IMR-90 (cell line): Measurements from ENCODE around the gene LHPP. TPM values are rescaled to one million over a fixed set of nuclear protein-coding genes. Genes with fewer than 3 reads are reported as not detected.

Experiments used
- ATAC-seq: fragments of 200-7000 bp; cut with Tn5 transposase; 2 replicates; pipeline ENCODE4 v1.9.1; 2020; ENCODE audit warnings: low read depth, mild to moderate bottlenecking, moderate library complexity
- BruUV-seq: library from RNA; stranded (reverse); fragments of 400-500 nt; replicated peaks from 2 replicates; lab custom pipeline; 2021; lab: Mats Ljungman, UMichigan
- CTCF ChIA-PET: fragments of 300-600 bp; formaldehyde crosslinking; extraction: SDS; loops from one replicate; lab custom pipeline; 2021; ENCODE audit warnings: antibody characterized with exemption; lab: Yijun Ruan, JAX
- POLR2A ChIA-PET: fragments of 300-600 bp; sonication (Branson Sonifier 250); formaldehyde crosslinking; loops from one replicate; lab custom pipeline; 2022; ENCODE audit warnings: antibody characterized with exemption; ENCODE audit not compliant: unreplicated experiment; lab: Charles Lee
- DNase-seq: peaks from one replicate; pipeline ENCODE4 v3.0.0; 2013
- H2AFZ ChIP-seq: replicated peaks from 2 replicates; pipeline ENCODE3; 2013; ENCODE audit warnings: low read length, mild to moderate bottlenecking; ENCODE audit not compliant: poor library complexity
- H2AK5ac ChIP-seq: 2 replicates; pipeline ENCODE4 v1.6.1; 2013; ENCODE audit warnings: low read depth, low read length, inconsistent platforms
- H2AK9ac ChIP-seq: replicated peaks from 2 replicates; pipeline ENCODE3; 2013; ENCODE audit warnings: mild to moderate bottlenecking, low read depth, low read length, moderate library complexity; ENCODE audit not compliant: poor library complexity
- H2BK120ac ChIP-seq: 2 replicates; pipeline ENCODE4 v1.6.1; 2013; ENCODE audit warnings: low read depth, low read length, inconsistent platforms
- H2BK15ac ChIP-seq: 3 replicates; pipeline ENCODE4 v1.6.1; 2013; ENCODE audit warnings: low read depth, low read length, inconsistent platforms
- H2BK20ac ChIP-seq: 2 replicates; pipeline ENCODE4 v1.6.1; 2013; ENCODE audit warnings: low read depth, mild to moderate bottlenecking, inconsistent platforms, low read length, moderate library complexity
- H2BK5ac ChIP-seq: 2 replicates; pipeline ENCODE4 v1.6.1; 2013; ENCODE audit warnings: mild to moderate bottlenecking, low read depth, low read length, inconsistent platforms; ENCODE audit not compliant: poor library complexity, severe bottlenecking
- H3K14ac ChIP-seq: replicated peaks from 2 replicates; pipeline ENCODE4 v1.6.1; 2013; ENCODE audit warnings: low read depth, low read length, inconsistent platforms
- H3K18ac ChIP-seq: 2 replicates; pipeline ENCODE4 v1.6.1; 2013; ENCODE audit warnings: low read depth, low read length, control low read depth
- H3K23ac ChIP-seq: 2 replicates; pipeline ENCODE4 v1.6.1; 2013; ENCODE audit warnings: low read depth, low read length, inconsistent platforms
- H3K27ac ChIP-seq: 2 replicates; pipeline ENCODE4 v1.5.1; 2013; ENCODE audit warnings: mild to moderate bottlenecking, control low read depth, low read length; ENCODE audit not compliant: insufficient read depth
- H3K27me3 ChIP-seq: 2 replicates; pipeline ENCODE4 v1.6.1; 2013; ENCODE audit warnings: low read length; ENCODE audit not compliant: control insufficient read depth, insufficient read depth
- H3K36me3 ChIP-seq: 2 replicates; pipeline ENCODE4 v1.6.1; 2013; ENCODE audit warnings: low read length, mixed read lengths; ENCODE audit not compliant: control insufficient read depth, insufficient read depth
- H3K4ac ChIP-seq: 2 replicates; pipeline ENCODE4 v1.6.1; 2013; ENCODE audit warnings: low read depth, low read length, inconsistent platforms
- H3K4me1 ChIP-seq: 2 replicates; pipeline ENCODE4 v1.6.1; 2013; ENCODE audit warnings: low read length, mixed read lengths; ENCODE audit not compliant: control insufficient read depth, insufficient read depth
- H3K4me2 ChIP-seq: 2 replicates; pipeline ENCODE4 v1.6.1; 2013; ENCODE audit warnings: low read depth, mild to moderate bottlenecking, control low read depth, low read length, moderate library complexity
- H3K4me3 ChIP-seq: 2 replicates; pipeline ENCODE4 v1.5.1; 2013; ENCODE audit warnings: low read depth, mild to moderate bottlenecking, control low read depth, low read length, moderate library complexity; ENCODE audit not compliant: insufficient read depth
- H3K56ac ChIP-seq: 2 replicates; pipeline ENCODE4 v1.6.1; 2013; ENCODE audit warnings: low read length, inconsistent platforms; ENCODE audit not compliant: insufficient read depth; ENCODE audit errors: extremely low read depth
- H3K79me1 ChIP-seq, 2 experiments: 2 replicates each; pipeline ENCODE4 v1.6.1; 2013; ENCODE audit warnings: low read length in 2 of 2, inconsistent platforms in 1 of 2, low read depth in 1 of 2
- H3K9ac ChIP-seq: 2 replicates; pipeline ENCODE4 v1.6.1; 2013; ENCODE audit warnings: low read depth, low read length, control low read depth
- H3K9me1 ChIP-seq: 2 replicates; pipeline ENCODE4 v1.6.1; 2013; ENCODE audit warnings: low read length, inconsistent platforms; ENCODE audit not compliant: insufficient read depth
- H3K9me3 ChIP-seq: 2 replicates; pipeline ENCODE4 v1.6.1; 2013; ENCODE audit warnings: low read length; ENCODE audit not compliant: control insufficient read depth, insufficient read depth
- H4K20me1 ChIP-seq: 2 replicates; pipeline ENCODE4 v1.6.1; 2013; ENCODE audit warnings: low read length, inconsistent platforms; ENCODE audit not compliant: insufficient read depth
- H4K5ac ChIP-seq: 2 replicates; pipeline ENCODE4 v1.6.1; 2013; ENCODE audit warnings: mild to moderate bottlenecking, low read depth, low read length, control low read depth
- H4K8ac ChIP-seq, 2 experiments: 2 replicates each; pipeline ENCODE4 v1.6.1; 2013; ENCODE audit warnings: low read depth in 2 of 2, low read length in 2 of 2, control low read depth in 1 of 2, inconsistent platforms in 1 of 2
- H4K91ac ChIP-seq: 2 replicates; pipeline ENCODE4 v1.6.1; 2013; ENCODE audit warnings: low read depth, low read length, inconsistent platforms; ENCODE audit not compliant: insufficient read depth
- BHLHE40 ChIP-seq: fragments of 150-350 bp; IDR thresholded peaks from 2 replicates; pipeline ENCODE4 v1.6.1; 2016; ENCODE audit warnings: mild to moderate bottlenecking, low read depth, low read length
- CEBPB ChIP-seq: IDR thresholded peaks from 2 replicates; pipeline ENCODE4 v1.6.1; 2012; ENCODE audit warnings: low read depth, low read length, improper control_type of control experiment
- CHD1 ChIP-seq: IDR thresholded peaks from 2 replicates; pipeline ENCODE4 v1.6.1; 2012; ENCODE audit warnings: low read depth, low read length, improper control_type of control experiment
- CTCF ChIP-seq: conservative IDR thresholded peaks from 2 replicates; pipeline ENCODE4 v1.5.1; 2012; ENCODE audit warnings: mild to moderate bottlenecking, low read depth, low read length, improper control_type of control experiment
- ELK1 ChIP-seq: fragments of 150-350 bp; IDR thresholded peaks from 2 replicates; pipeline ENCODE4 v1.6.1; 2016; ENCODE audit warnings: low read depth, mild to moderate bottlenecking, low read length, moderate library complexity, borderline replicate concordance
- FOS ChIP-seq: fragments of 150-350 bp; IDR thresholded peaks from 2 replicates; pipeline ENCODE4 v1.6.1; 2016; ENCODE audit warnings: low read depth, low read length
- MAFK ChIP-seq: IDR thresholded peaks from 2 replicates; pipeline ENCODE4 v1.6.1; 2012; ENCODE audit warnings: low read depth, low read length, improper control_type of control experiment
- MAZ ChIP-seq: IDR thresholded peaks from 2 replicates; pipeline ENCODE4 v1.6.1; 2012; ENCODE audit warnings: low read depth, mild to moderate bottlenecking, low read length, improper control_type of control experiment, moderate library complexity, borderline replicate concordance
- MXI1 ChIP-seq: IDR thresholded peaks from 2 replicates; pipeline ENCODE4 v1.6.1; 2012; ENCODE audit warnings: low read depth, mild to moderate bottlenecking, low read length, moderate library complexity, borderline replicate concordance
- NFE2L2 ChIP-seq: fragments of 150-350 bp; IDR thresholded peaks from 2 replicates; pipeline ENCODE4 v1.6.1; 2016; ENCODE audit warnings: low read depth, mild to moderate bottlenecking, low read length
- POLR2A ChIP-seq: IDR thresholded peaks from 2 replicates; pipeline ENCODE4 v1.6.1; 2012; ENCODE audit warnings: mild to moderate bottlenecking, low read depth, low read length
- RAD21 ChIP-seq: IDR thresholded peaks from 2 replicates; pipeline ENCODE4 v1.6.1; 2012; ENCODE audit warnings: low read length, improper control_type of control experiment
- RCOR1 ChIP-seq: IDR thresholded peaks from 2 replicates; pipeline ENCODE4 v1.6.1; 2012; ENCODE audit warnings: mild to moderate bottlenecking, low read length, improper control_type of control experiment; ENCODE audit not compliant: insufficient replicate concordance
- RFX5 ChIP-seq: IDR thresholded peaks from 2 replicates; pipeline ENCODE4 v1.8.0; 2012; ENCODE audit warnings: low read depth, mild to moderate bottlenecking, low read length, moderate library complexity
- SMC3 ChIP-seq: fragments of 150-350 bp; IDR thresholded peaks from 2 replicates; pipeline ENCODE4 v1.6.1; 2016; ENCODE audit warnings: low read depth, mild to moderate bottlenecking, antibody characterized with exemption, low read length, moderate library complexity
- WGBS, 2 experiments: methylation state at CpG; one replicate each; pipeline versions ENCODE4 v1.1.5 to v1.1.7; 2013; ENCODE audit warnings: missing lambda C conversion rate in 2 of 2; ENCODE audit not compliant: insufficient read length in 1 of 2; ENCODE audit errors: extremely low coverage in 2 of 2; 5-methylcytosine and 5-hydroxymethylcytosine counted together
- dilution Hi-C: fragments of 300-500 bp; cut with HindIII; formaldehyde crosslinking; loops from one replicate; pipeline ENCODE4 v1.14.3; 2018; ENCODE audit warnings: low sequenced_read_pairs; ENCODE audit not compliant: unreplicated experiment
- in situ Hi-C: fragments of 300-500 bp; cut with MboI; formaldehyde crosslinking; loops from 3 replicates; pipeline ENCODE4 v1.14.3; 2019; ENCODE audit warnings: low sequenced_read_pairs, inconsistent platforms, mixed read lengths
- intact Hi-C: fragments of 100-400 bp; cut with micrococcal nuclease; formaldehyde crosslinking; loops from 2 replicates; pipeline ENCODE4 v1.10.0; 2022
- polyA plus RNA-seq, 3 experiments: library from polyadenylated mRNA; depleted of rRNA; stranded (reverse); fragments of >200 nt; gene quantifications; 2 replicates each; pipeline ENCODE4 v1.2.3, GENCODE V29; 2012; ENCODE audit warnings: low replicate concordance in 1 of 3
- total RNA-seq: library from RNA; depleted of rRNA; stranded (reverse); fragments of >200 nt; gene quantifications from 2 replicates; pipeline ENCODE4 v1.2.3, GENCODE V29; 2012
- TF ChIP-seq, protein P1 (sequence below): fragments of 150-350 bp; IDR thresholded peaks from 2 replicates; pipeline ENCODE4 v1.6.1; 2017; ENCODE audit warnings: mild to moderate bottlenecking, antibody characterized with exemption, low read length, low read depth

The LHPP gene
- total and polyA plus RNA-seq, 2 of the 4 experiments (the other 2 are of a cell fraction), result 2.7 to 8.3 TPM

DNA sequence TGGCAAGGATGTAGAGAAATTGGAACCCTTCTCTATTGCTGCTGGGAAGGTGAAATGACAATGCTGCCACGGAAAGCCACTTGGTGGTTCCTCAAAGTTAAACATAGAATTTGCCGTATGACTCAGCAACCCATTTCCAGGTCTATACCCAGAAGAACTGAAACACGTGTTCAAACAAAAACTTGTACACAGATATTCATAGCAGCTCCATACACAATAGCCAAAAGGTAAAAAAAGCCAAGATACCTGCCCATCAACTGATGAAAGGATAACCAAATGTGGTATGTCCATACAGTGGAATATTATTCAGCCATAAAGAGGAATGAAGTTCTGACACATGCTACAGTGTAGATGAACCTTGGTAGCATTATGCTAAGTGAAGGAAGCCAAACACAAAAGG is 39.1 kb downstream of the LHPP start:
- no peak overlapping the region for H3K9ac ChIP-seq
- H3K4ac ChIP-seq, result no peak overlapping the region
- H4K8ac ChIP-seq, result no peak overlapping the region
- H3K23ac ChIP-seq, result no peak overlapping the region
- H3K27ac ChIP-seq, result no peak overlapping the region
- H3K27me3 ChIP-seq, result no peaks in the 10 kb centered on the region
- in situ Hi-C loops (no loop called here), dilution Hi-C loops (no loop called here), intact Hi-C loops (no loop called here)
- CTCF ChIA-PET, result no interaction called here
- no peak overlapping the region for H2BK20ac ChIP-seq
- no peak overlapping the region for H2BK5ac ChIP-seq
- no peak for TF ChIP-seq POLR2A
- no peak for TF ChIP-seq NFE2L2
- no peak for TF ChIP-seq FOS
- TF ChIP-seq MAFK, result no peak
- no peak for TF ChIP-seq BHLHE40
- TF ChIP-seq CEBPB, result no peak
- TF ChIP-seq, protein P1, sequence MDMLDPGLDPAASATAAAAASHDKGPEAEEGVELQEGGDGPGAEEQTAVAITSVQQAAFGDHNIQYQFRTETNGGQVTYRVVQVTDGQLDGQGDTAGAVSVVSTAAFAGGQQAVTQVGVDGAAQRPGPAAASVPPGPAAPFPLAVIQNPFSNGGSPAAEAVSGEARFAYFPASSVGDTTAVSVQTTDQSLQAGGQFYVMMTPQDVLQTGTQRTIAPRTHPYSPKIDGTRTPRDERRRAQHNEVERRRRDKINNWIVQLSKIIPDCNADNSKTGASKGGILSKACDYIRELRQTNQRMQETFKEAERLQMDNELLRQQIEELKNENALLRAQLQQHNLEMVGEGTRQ, result no peak
- no peak for TF ChIP-seq SMC3
- no peak for TF ChIP-seq MAZ
- no peak for TF ChIP-seq MXI1
- no peak for TF ChIP-seq RFX5
- no peak for TF ChIP-seq ELK1
- TF ChIP-seq CHD1, result no peak
- TF ChIP-seq CTCF, result no peak
- no peak for TF ChIP-seq RCOR1
- TF ChIP-seq RAD21, result no peak
- H3K9me3 ChIP-seq, result 0 out of 2 replicates have a peak, but pooled peaks cover 2% of the 10 kb centered on the region
- WGBS, 2 experiments, result no CpG with 5 or more reads among the region's 3 CpGs
- H3K14ac ChIP-seq, result no peak overlapping the region
- no peaks in the 10 kb centered on the region for H3K4me1 ChIP-seq
- H3K4me2 ChIP-seq, result no peak overlapping the region
- H2AK5ac ChIP-seq, result no peak overlapping the region
- H2BK15ac ChIP-seq, result no peak overlapping the region
- H2AFZ ChIP-seq, result no peak overlapping the region
- H3K36me3 ChIP-seq, result no peaks in the 10 kb centered on the region
- no peak overlapping the region for H3K4me3 ChIP-seq
- no peak for DNase-seq
- H4K5ac ChIP-seq, result no peak overlapping the region
- H3K56ac ChIP-seq, result no peak overlapping the region
- BruUV-seq, result no TSS peak
- no peak overlapping the region for H3K18ac ChIP-seq
- POLR2A ChIA-PET, result no interaction called here
- no peaks in the 10 kb centered on the region for H3K9me1 ChIP-seq
- H3K79me1 ChIP-seq, result no peaks in the 10 kb centered on the region
- H2AK9ac ChIP-seq, result no peak overlapping the region
- no peak for ATAC-seq
- no peaks in the 10 kb centered on the region for H4K20me1 ChIP-seq
- no peak overlapping the region for H4K91ac ChIP-seq
- no peak overlapping the region for H2BK120ac ChIP-seq
